ENCODE measurements around the gene GALNT17. TPM values are rescaled to one million over a fixed set of nuclear protein-coding genes. Genes with fewer than 3 reads are reported as not detected.

The GALNT17 gene
- total RNA-seq, 4 donors from 2014 or later = 66.0 to 97.9 (median 76.0) TPM

DNA sequence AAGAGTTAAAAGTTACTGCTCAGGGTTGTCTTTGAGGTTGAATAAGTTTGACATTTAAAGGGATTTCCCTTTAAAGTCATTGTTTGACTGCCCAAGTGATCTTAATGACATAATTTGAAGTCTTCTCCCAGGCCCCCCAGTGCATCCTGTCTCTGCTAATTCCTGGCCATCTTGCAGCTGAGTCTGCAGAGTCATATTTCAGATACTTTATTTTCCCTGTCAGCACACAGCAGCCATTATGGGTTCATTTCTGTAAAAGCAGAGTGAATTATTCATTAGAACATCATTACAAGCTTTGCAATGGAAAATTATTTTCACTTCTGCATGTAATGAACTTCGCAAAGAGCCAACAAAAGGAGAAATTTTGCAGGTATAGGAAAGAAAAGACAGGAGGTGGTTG, 536.6 kb downstream of the GALNT17 start:
- TF ChIP-seq EP300 (IDR thresholded peaks at IDR 0.05) = no peak
- TF ChIP-seq, protein P1, sequence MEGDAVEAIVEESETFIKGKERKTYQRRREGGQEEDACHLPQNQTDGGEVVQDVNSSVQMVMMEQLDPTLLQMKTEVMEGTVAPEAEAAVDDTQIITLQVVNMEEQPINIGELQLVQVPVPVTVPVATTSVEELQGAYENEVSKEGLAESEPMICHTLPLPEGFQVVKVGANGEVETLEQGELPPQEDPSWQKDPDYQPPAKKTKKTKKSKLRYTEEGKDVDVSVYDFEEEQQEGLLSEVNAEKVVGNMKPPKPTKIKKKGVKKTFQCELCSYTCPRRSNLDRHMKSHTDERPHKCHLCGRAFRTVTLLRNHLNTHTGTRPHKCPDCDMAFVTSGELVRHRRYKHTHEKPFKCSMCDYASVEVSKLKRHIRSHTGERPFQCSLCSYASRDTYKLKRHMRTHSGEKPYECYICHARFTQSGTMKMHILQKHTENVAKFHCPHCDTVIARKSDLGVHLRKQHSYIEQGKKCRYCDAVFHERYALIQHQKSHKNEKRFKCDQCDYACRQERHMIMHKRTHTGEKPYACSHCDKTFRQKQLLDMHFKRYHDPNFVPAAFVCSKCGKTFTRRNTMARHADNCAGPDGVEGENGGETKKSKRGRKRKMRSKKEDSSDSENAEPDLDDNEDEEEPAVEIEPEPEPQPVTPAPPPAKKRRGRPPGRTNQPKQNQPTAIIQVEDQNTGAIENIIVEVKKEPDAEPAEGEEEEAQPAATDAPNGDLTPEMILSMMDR (IDR thresholded peaks at IDR 0.05) = no peak
- no peak for TF ChIP-seq POLR2A (IDR thresholded peaks at IDR 0.05)
- 95 to 97% methylated on average over 1 of the region's 1 CpG for WGBS, 2 donors
- Histone ChIP-seq H3K27me3 (no peaks in the 10 kb centered on the region), H3K4me1 (no peaks in the 10 kb centered on the region), H3K9me3 (peaks cover 0 to 15% (median 0%) of the 10 kb centered on the region in 4 donors), H3K4me3 (no peak overlapping the region), H3K36me3 (peaks cover 0 to 24% (median 0%) of the 10 kb centered on the region in 3 donors), H3K27ac (no peak overlapping the region)
- no peak for DNase-seq (ENCODE audit: low spot score in 2 of 2)

DNA sequence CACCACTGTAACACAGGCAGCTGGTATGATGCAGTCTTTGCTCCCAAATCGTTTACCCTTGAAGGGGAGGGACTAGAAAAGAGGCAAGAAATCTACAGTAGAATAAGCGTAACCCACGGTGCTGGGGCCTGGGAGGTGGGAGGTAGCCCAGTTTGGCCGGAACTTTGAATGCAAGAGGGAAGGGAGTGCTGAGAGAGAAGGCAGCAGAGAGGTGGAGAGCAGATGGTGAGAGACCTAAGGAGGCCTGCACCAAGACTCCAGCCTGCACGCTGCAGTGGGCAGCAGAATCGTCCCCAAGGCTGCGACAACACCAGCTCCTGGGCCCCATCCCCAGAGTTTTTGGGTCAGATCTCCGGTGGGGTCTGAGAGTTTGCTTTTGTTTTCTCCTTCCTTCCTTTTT, 547.5 kb downstream of the GALNT17 start:
- H3K9me3 ChIP-seq = no peaks in the 10 kb centered on the region
- 58 to 64% methylated on average over 8 of the region's 8 CpGs for WGBS, 2 donors
- TF ChIP-seq, protein P1 (IDR thresholded peaks at IDR 0.05) = no peak
- TF ChIP-seq EP300 (IDR thresholded peaks at IDR 0.05) (no peak), POLR2A (IDR thresholded peaks at IDR 0.05) (no peak)

DNA sequence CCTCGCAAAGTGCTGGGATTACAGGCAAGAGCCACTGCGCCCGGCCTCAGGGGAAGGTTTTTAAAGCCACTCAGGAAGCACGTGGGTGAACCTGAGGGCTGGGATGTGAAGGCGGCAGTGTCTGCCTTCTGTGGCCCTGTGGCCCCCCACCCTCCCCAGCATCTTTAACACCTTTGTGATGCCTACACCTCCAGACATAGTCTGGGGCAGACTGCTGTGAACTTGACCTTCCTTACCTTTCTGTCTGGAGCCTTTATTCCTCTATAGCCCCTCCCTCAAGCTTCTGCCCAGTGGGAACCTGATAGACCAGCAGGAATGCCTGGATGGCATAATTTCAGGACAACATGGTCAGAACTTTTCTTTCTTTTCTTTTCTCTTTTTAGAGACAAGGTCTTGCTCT, 550.2 kb downstream of the GALNT17 start:
- H3K36me3 ChIP-seq = peaks cover 0 to 36% (median 0%) of the 10 kb centered on the region in 3 donors
- TF ChIP-seq POLR2A (IDR thresholded peaks at IDR 0.05) (no peak), EP300 (IDR thresholded peaks at IDR 0.05) (no peak)
- TF ChIP-seq, protein P1 (IDR thresholded peaks at IDR 0.05) = no peak
- 78 to 93% methylated on average over 5 of the region's 5 CpGs for WGBS, 2 donors
- no peaks in the 10 kb centered on the region for H3K9me3 ChIP-seq
- no peaks in the 10 kb centered on the region for H3K27me3 ChIP-seq
- no peak overlapping the region for H3K4me3 ChIP-seq
- H3K27ac ChIP-seq = no peak overlapping the region
- H3K4me1 ChIP-seq = no peaks in the 10 kb centered on the region
- DNase-seq (ENCODE audit: low spot score in 2 of 2) = no peak

More for the DNA sequence above, 547.5 kb downstream of the GALNT17 start:
- Histone ChIP-seq H3K4me3 (no peak overlapping the region), H3K27ac (no peak overlapping the region), H3K27me3 (no peaks in the 10 kb centered on the region), H3K4me1 (no peaks in the 10 kb centered on the region), H3K36me3 (peaks cover 0 to 35% (median 0%) of the 10 kb centered on the region in 3 donors)
- DNase-seq (ENCODE audit: low spot score in 2 of 2) = no peak

DNA sequence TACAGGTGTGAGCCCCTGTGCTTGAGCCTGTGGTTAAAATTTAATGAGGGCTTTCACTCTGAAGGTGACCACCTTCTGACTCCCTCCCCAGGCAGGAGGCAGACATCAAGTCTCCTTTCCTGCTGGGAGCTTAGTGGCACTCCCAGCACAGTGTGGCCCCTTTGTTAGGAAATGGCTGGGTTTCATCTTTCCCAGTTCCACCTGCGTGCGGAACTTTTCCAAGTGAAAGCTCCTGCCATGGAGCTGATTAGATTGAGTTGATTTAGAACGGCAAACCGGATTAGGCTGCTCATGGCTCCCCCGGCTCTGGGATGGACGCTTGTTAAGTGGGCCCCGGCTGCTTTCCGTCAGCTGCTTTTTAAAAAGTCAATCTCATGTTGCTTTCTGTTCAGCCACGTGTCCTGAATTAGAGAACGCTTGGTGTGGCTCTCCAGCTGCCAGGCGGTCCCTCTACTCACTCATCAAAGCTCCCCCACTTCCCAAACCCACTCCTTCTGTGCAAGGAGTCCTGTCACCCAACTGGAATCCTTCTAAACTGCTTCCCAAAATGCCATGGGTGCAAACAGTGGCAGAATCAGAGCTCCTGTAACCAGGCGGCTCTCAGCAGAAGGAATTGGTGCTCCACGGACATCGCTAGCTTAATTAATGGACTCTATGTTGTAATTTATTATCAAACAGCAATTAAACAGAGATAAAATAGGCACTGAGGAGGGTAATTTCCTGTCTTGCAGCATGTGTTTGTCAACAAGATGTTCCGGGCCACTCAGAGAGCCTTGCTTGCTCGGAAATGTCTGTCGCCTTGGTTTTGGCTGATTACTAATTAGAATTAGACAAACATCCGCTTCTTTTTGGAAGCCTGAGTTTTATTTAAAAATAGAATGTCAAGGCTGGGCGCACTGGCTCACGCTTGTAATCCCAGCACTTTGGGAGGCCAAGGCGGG, 551.2 kb downstream of the GALNT17 start:
- peaks cover 0 to 27% (median 0%) of the 10 kb centered on the region in 3 donors for H3K36me3 ChIP-seq
- no peaks in the 10 kb centered on the region for H3K4me1 ChIP-seq
- no peak for DNase-seq (ENCODE audit: low spot score in 2 of 2)
- no peaks in the 10 kb centered on the region for H3K9me3 ChIP-seq
- H3K27me3 ChIP-seq = no peaks in the 10 kb centered on the region
- TF ChIP-seq, protein P1 (IDR thresholded peaks at IDR 0.05) = no peak
- TF ChIP-seq POLR2A (IDR thresholded peaks at IDR 0.05) = no peak
- TF ChIP-seq EP300 (IDR thresholded peaks at IDR 0.05) = no peak
- H3K4me3 ChIP-seq = no peak overlapping the region
- WGBS, 2 donors = 68 to 71% methylated on average over 21 of the region's 21 CpGs
- H3K27ac ChIP-seq = peak overlapping the region in 2 of 4 donors; percentile 26 to 47

DNA sequence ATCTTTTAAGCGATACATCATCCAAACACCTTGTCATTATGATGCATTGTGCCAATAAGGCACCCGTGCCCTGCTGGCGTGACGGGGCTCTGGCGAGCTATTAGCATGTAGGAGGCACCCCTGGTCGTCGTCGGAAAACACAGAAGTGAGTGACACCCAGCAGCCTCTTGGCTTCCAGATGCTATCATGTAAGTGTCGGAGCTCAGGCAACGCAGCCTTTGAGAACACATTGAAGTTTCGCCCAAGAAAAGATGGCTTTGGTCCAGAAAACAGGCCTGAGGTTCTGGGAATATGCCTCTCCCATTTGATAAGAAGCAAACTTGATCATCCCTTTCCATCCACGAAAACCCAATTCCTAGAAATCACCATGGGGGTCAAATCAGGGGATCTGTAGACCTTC, 555.3 kb downstream of the GALNT17 start:
- H3K4me3 ChIP-seq = no peak overlapping the region
- TF ChIP-seq POLR2A (IDR thresholded peaks at IDR 0.05) (no peak), EP300 (IDR thresholded peaks at IDR 0.05) (no peak)
- TF ChIP-seq, protein P1 (IDR thresholded peaks at IDR 0.05) = no peak
- DNase-seq (ENCODE audit: low spot score in 2 of 2) = no peak
- 73 to 80% methylated on average over 12 of the region's 12 CpGs for WGBS, 2 donors
- H3K27me3 ChIP-seq = no peaks in the 10 kb centered on the region
- peaks cover 0 to 12% (median 0%) of the 10 kb centered on the region in 3 donors for H3K36me3 ChIP-seq
- no peaks in the 10 kb centered on the region for H3K9me3 ChIP-seq
- no peaks in the 10 kb centered on the region for H3K4me1 ChIP-seq
- H3K27ac ChIP-seq = no peak overlapping the region
